Stomach (tissue), 4 donors: ENCODE results near the gene VSIG10L2.

Experiments used
- POLR2AphosphoS5 ChIP-seq, 3 donors: sonication (generic); formaldehyde crosslinking; IDR thresholded peaks; one replicate each; pipeline ENCODE4 v1.6.1; 2016; ENCODE audit warnings: antibody characterized with exemption in 3 of 3
- TF ChIP-seq, protein P1 (sequence below), 7 experiments: fragments of 450-650 bp in 4 of 7; fragments of 200-600 bp in 3 of 7; sonication (generic) in 3 of 7; IDR thresholded peaks; one replicate each; pipeline ENCODE4 v1.5.1; 2016 to 2019; ENCODE audit warnings: antibody characterized with exemption in 7 of 7, control low read depth in 2 of 7, mild to moderate bottlenecking in 1 of 7

DNA sequence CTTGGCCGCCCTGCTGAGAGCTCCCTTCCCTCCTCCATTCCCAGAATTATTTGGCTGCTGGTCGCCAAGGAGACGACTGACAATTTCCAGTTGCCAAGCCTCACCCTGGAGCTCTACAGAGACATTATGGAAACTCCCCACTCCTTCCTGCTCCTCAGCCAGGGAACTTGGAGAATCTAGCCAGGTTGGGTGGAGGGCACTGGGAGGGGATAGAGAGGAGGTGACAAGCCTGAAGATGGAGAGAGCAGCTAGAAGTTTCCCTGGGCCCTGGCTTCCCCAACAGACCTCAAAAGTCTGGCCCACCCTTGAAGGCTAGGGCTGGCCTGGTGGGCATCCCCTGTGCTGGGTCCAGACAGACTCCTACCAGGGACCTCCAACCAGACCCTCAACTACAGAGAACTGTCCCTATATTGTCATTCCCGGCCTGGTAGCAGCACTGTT is 6.7 kb upstream of the VSIG10L2 start:
- no peak for TF ChIP-seq POLR2AphosphoS5 (IDR thresholded peaks at IDR 0.05)
- TF ChIP-seq, protein P1, sequence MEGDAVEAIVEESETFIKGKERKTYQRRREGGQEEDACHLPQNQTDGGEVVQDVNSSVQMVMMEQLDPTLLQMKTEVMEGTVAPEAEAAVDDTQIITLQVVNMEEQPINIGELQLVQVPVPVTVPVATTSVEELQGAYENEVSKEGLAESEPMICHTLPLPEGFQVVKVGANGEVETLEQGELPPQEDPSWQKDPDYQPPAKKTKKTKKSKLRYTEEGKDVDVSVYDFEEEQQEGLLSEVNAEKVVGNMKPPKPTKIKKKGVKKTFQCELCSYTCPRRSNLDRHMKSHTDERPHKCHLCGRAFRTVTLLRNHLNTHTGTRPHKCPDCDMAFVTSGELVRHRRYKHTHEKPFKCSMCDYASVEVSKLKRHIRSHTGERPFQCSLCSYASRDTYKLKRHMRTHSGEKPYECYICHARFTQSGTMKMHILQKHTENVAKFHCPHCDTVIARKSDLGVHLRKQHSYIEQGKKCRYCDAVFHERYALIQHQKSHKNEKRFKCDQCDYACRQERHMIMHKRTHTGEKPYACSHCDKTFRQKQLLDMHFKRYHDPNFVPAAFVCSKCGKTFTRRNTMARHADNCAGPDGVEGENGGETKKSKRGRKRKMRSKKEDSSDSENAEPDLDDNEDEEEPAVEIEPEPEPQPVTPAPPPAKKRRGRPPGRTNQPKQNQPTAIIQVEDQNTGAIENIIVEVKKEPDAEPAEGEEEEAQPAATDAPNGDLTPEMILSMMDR (IDR thresholded peaks at IDR 0.05): no peak
